A549 (cell line): ENCODE results near the gene UNC45A. TPM values are rescaled to one million over a fixed set of nuclear protein-coding genes. Genes with fewer than 3 reads are reported as not detected.
A peak's percentile ranks its signal among the peaks of the same experiment; 100 is the strongest.

ENCODE experiments used
- ATAC-seq, 2 experiments: fragments of 200-7000 bp in 1 of 2; fragments of >200 bp in 1 of 2; cut with Nextera tagmentation in 1 of 2; cut with Tn5 transposase in 1 of 2; 3 replicates each; pipeline versions ENCODE4 v1.8.0 to v1.9.1; 2018 to 2020; ENCODE audit warnings: mild to moderate bottlenecking in 1 of 2, moderate library complexity in 1 of 2
- CTCF ChIA-PET: fragments of 300-600 bp; sonication (Branson Sonifier 250); formaldehyde crosslinking; extraction: SDS; loops from one replicate; lab custom pipeline; 2021; ENCODE audit warnings: antibody characterized with exemption, inconsistent platforms; lab: Yijun Ruan, JAX
- POLR2A ChIA-PET: fragments of 350-600 bp; formaldehyde crosslinking; extraction: SDS; loops from one replicate; lab custom pipeline; 2021; ENCODE audit warnings: antibody characterized with exemption, inconsistent platforms; lab: Yijun Ruan, JAX
- DNase-seq, 2 experiments: peaks; one replicate each; pipeline versions ENCODE4 v3.0.0 to v3.0.0-alpha.2; 2011 to 2016; ENCODE audit warnings: low read depth in 1 of 2, low spot score in 1 of 2
- FAIRE-seq: peaks from 2 replicates; lab custom pipeline; 2011; peaks lifted over from hg19 to GRCh38; lab: Jason Lieb, UNC
- H3K27ac ChIP-seq, 2 experiments: fragments of >200 bp; sonication (Bioruptor Twin); formaldehyde crosslinking; 3 replicates each; pipeline ENCODE4 v1.5.1; 2016 to 2017
- H3K4me1 ChIP-seq: fragments of >200 bp; sonication (Bioruptor Twin); formaldehyde crosslinking; 3 replicates; pipeline ENCODE4 v1.6.1; 2016
- H3K4me2 ChIP-seq: fragments of >200 bp; sonication (Bioruptor Twin); formaldehyde crosslinking; 3 replicates; pipeline ENCODE4 v1.6.1; 2016
- H3K4me3 ChIP-seq: fragments of >200 bp; sonication (Bioruptor Twin); formaldehyde crosslinking; 3 replicates; pipeline ENCODE4 v1.5.1; 2016
- H3K9me3 ChIP-seq: fragments of >200 bp; sonication (Bioruptor Twin); formaldehyde crosslinking; 3 replicates; pipeline ENCODE4 v1.6.1; 2016
- CBX2 ChIP-seq: fragments of 200-600 bp; sonication (generic); IDR thresholded peaks from 2 replicates; pipeline ENCODE4 v1.6.1; 2016; ENCODE audit warnings: low read depth, mild to moderate bottlenecking, borderline replicate concordance
- CTCF ChIP-seq: fragments of >200 bp; sonication (Bioruptor Twin); formaldehyde crosslinking; IDR thresholded peaks from 3 replicates; pipeline ENCODE4 v1.5.1; 2016
- HMGXB4 ChIP-seq: fragments of 250-450 bp; sonication (Bioruptor Pico); IDR thresholded peaks from 2 replicates; pipeline ENCODE4 v1.5.0; 2021; ENCODE audit warnings: mild to moderate bottlenecking, moderate library complexity, borderline replicate concordance
- MAFK ChIP-seq: fragments of 450-650 bp; IDR thresholded peaks from 2 replicates; pipeline ENCODE4 v1.6.1; 2014; ENCODE audit not compliant: partially characterized antibody
- PHF8 ChIP-seq: fragments of 200-600 bp; sonication (generic); IDR thresholded peaks from 2 replicates; pipeline ENCODE4 v1.6.1; 2016; ENCODE audit warnings: low read depth, mild to moderate bottlenecking, antibody characterized with exemption, moderate library complexity, borderline replicate concordance
- RNF2 ChIP-seq: fragments of 200-600 bp; sonication (generic); IDR thresholded peaks from 2 replicates; pipeline ENCODE4 v1.6.1; 2016; ENCODE audit warnings: low read depth, mild to moderate bottlenecking, antibody characterized with exemption, moderate library complexity, borderline replicate concordance
- ZNF302 ChIP-seq: fragments of 250-450 bp; sonication (Bioruptor Pico); IDR thresholded peaks from 2 replicates; pipeline ENCODE4 v1.9.0; 2021; ENCODE audit warnings: inconsistent platforms, mild to moderate bottlenecking, moderate library complexity
- WGBS: methylation state at CpG from one replicate; pipeline ENCODE4 v1.1.6; 2017; ENCODE audit errors: missing lambda C conversion rate; 5-methylcytosine and 5-hydroxymethylcytosine counted together
- polyA plus RNA-seq, 4 experiments: library from polyadenylated mRNA; depleted of rRNA in 3 of 4; stranded (reverse); fragments of >200 nt; fragmentation: RNase III in 1 of 4; extraction: RNeasy Plus Mini Kit Qiagen cat#74134 plus additional on column Dnase treatment in 1 of 4; gene quantifications; 2 replicates in 3 of 4; 3 replicates in 1 of 4; pipeline ENCODE4 v1.2.3, GENCODE V29; 2011 to 2017
- small RNA-seq, 6 experiments: library from RNA; depleted of rRNA; stranded (forward); fragments of <200 nt; gene quantifications; one replicate each; pipeline ENCODE3, GENCODE V24; 2012

UNC45A gene
- polyA plus RNA-seq, 2 of the 4 experiments (the other 2 are of a cell fraction) = 48.2 to 80.4 TPM

GRCh38 chr15:90998737-90999136, 63.7 kb downstream of the UNC45A start:
- 90% methylated on average over 8 of the region's 8 CpGs for WGBS
- Histone ChIP-seq H3K27ac (no peak overlapping the region), H3K4me2 (no peak overlapping the region), H3K4me3 (no peak overlapping the region), H3K4me1 (no peaks in the 10 kb centered on the region; the same call in 2 of the 3 replicates), H3K9me3 (no peaks in the 10 kb centered on the region)
- FAIRE-seq (no peak), DNase-seq (no peak), ATAC-seq (no peak)
- ChIA-PET CTCF (interaction anchor here (1.3 to 5.9 kb wide), 3 partner anchors 11 to 66 kb away, joined by 3 to 28 read pairs (median 4); partner anchors contain the start of genes HDDC3 and UNC45A), POLR2A (no interaction called here)
- no peak for TF ChIP-seq PHF8
- no peak for TF ChIP-seq HMGXB4 (CRISPR knock-in tag)
- no peak for TF ChIP-seq CBX2
- no peak for TF ChIP-seq ZNF302 (CRISPR knock-in tag)
- TF ChIP-seq CTCF = no peak

- Histone ChIP-seq H3K9me3 (no peaks in the 10 kb centered on the region), H3K27ac (no peak overlapping the region), H3K4me2 (no peak overlapping the region), H3K4me3 (no peak overlapping the region), H3K4me1 (no peaks in the 10 kb centered on the region)
- POLR2A ChIA-PET = no interaction called here
- 92% methylated on average over 3 of the region's 3 CpGs for WGBS
- FAIRE-seq (no peak), DNase-seq (no peak), ATAC-seq (no peak)
- TF ChIP-seq MAFK (peak; percentile 48), RNF2 (no peak)
- CTCF ChIA-PET = interaction anchor here (0.5 to 5.9 kb wide), 5 partner anchors 9 to 930 kb away, joined by 3 to 28 read pairs (median 3); partner anchors contain the start of genes HDDC3 and UNC45A
Observed at GRCh38 chr15:91001209-91001608, 66.1 kb downstream of the UNC45A start.

Small RNAs within 50 kb of the gene (small RNA-seq; reads per million reads assigned to genes)
- 0 reads per million in 6 experiments for gene RF00019

Other genes with a start within 250 kb of the UNC45A start
- gene BLM, start 217.9 kb upstream of the UNC45A start, polyA plus RNA-seq (2011; rRNA removed) = 14.5 and 15.2 TPM in 2 replicates
- 8.6 to 10.5 TPM (median 10.2 TPM) in 3 replicates for gene BLM, start 217.9 kb upstream of the UNC45A start, polyA plus RNA-seq (2017; fragmentation: RNase III; extraction: RNeasy Plus Mini Kit Qiagen cat#74134 plus additional on column Dnase treatment)
- gene FURIN, start 66.7 kb upstream of the UNC45A start, polyA plus RNA-seq (2011; rRNA removed) = 16.8 and 20.9 TPM in 2 replicates
- 23.1 to 37.1 TPM (median 33.3 TPM) in 3 replicates for gene FURIN, start 66.7 kb upstream of the UNC45A start, polyA plus RNA-seq (2017; fragmentation: RNase III; extraction: RNeasy Plus Mini Kit Qiagen cat#74134 plus additional on column Dnase treatment)
- 0.50 and 0.53 TPM in 2 replicates for gene FES, start 50.8 kb upstream of the UNC45A start, polyA plus RNA-seq (2011; rRNA removed)
- gene FES, start 50.8 kb upstream of the UNC45A start, polyA plus RNA-seq (2017; fragmentation: RNase III; extraction: RNeasy Plus Mini Kit Qiagen cat#74134 plus additional on column Dnase treatment) = 0.39 to 0.50 TPM (median 0.45 TPM) in 3 replicates
- gene MAN2A2, start 32.0 kb upstream of the UNC45A start, polyA plus RNA-seq (2011; rRNA removed) = 22.0 and 37.0 TPM in 2 replicates
- 29.6 to 35.3 TPM (median 32.6 TPM) in 3 replicates for gene MAN2A2, start 32.0 kb upstream of the UNC45A start, polyA plus RNA-seq (2017; fragmentation: RNase III; extraction: RNeasy Plus Mini Kit Qiagen cat#74134 plus additional on column Dnase treatment)
- 29.8 and 31.9 TPM in 2 replicates for gene HDDC3, start 2.7 kb upstream of the UNC45A start, polyA plus RNA-seq (2011; rRNA removed)
- gene HDDC3, start 2.7 kb upstream of the UNC45A start, polyA plus RNA-seq (2017; fragmentation: RNase III; extraction: RNeasy Plus Mini Kit Qiagen cat#74134 plus additional on column Dnase treatment) = 25.3 to 29.7 TPM (median 26.1 TPM) in 3 replicates
- 22.8 and 25.3 TPM in 2 replicates for gene RCCD1, start 19.6 kb downstream of the UNC45A start, polyA plus RNA-seq (2011; rRNA removed)
- 37.0 to 39.4 TPM (median 37.2 TPM) in 3 replicates for gene RCCD1, start 19.6 kb downstream of the UNC45A start, polyA plus RNA-seq (2017; fragmentation: RNase III; extraction: RNeasy Plus Mini Kit Qiagen cat#74134 plus additional on column Dnase treatment)
- 376 and 426 TPM in 2 replicates for gene PRC1, start 59.2 kb downstream of the UNC45A start, polyA plus RNA-seq (2011; rRNA removed)
- 277 to 312 TPM (median 303 TPM) in 3 replicates for gene PRC1, start 59.2 kb downstream of the UNC45A start, polyA plus RNA-seq (2017; fragmentation: RNase III; extraction: RNeasy Plus Mini Kit Qiagen cat#74134 plus additional on column Dnase treatment)
- gene VPS33B, start 87.3 kb downstream of the UNC45A start, polyA plus RNA-seq (2011; rRNA removed) = 17.9 and 25.0 TPM in 2 replicates
- gene VPS33B, start 87.3 kb downstream of the UNC45A start, polyA plus RNA-seq (2017; fragmentation: RNase III; extraction: RNeasy Plus Mini Kit Qiagen cat#74134 plus additional on column Dnase treatment) = 9.5 to 11.7 TPM (median 11.1 TPM) in 3 replicates
- gene SV2B, start 165.0 kb downstream of the UNC45A start, polyA plus RNA-seq (2011; rRNA removed) = 0.03 and 0.05 TPM in 2 replicates
- not detected in 3 replicates for gene SV2B, start 165.0 kb downstream of the UNC45A start, polyA plus RNA-seq (2017; fragmentation: RNase III; extraction: RNeasy Plus Mini Kit Qiagen cat#74134 plus additional on column Dnase treatment)